ENCODE results near the gene STIM1. TPM values are rescaled to one million over a fixed set of nuclear protein-coding genes. Genes with fewer than 3 reads are reported as not detected.
"Not testable (repeated sequence)": the region's sequence is repeated elsewhere in the genome, so short reads cannot be mapped to it uniquely, and the experiment has no call there.

Gene STIM1
- total RNA-seq, 1 donor from 2014 or later: 77.6 TPM

- H3K27me3 Mint-ChIP-seq (ENCODE audit: low read depth); intact Hi-C loops (cut with micrococcal nuclease); H3K27ac Mint-ChIP-seq; DNase-seq (ENCODE audit: low spot score); H3K4me3 Mint-ChIP-seq (ENCODE audit: low read depth); H3K9me3 Mint-ChIP-seq: not testable (repeated sequence)
- Mint-ChIP-seq H3K4me1 (ENCODE audit: low read depth) (peaks cover 15% of the 10 kb centered on the region), H3K36me3 (ENCODE audit: low read depth) (peaks cover 68% of the 10 kb centered on the region)
These were observed 197.7 kb downstream of the STIM1 start for GRCh38 chr11:4053200-4053599.

- Mint-ChIP-seq H3K27ac (no peak overlapping the region), H3K9me3 (peaks cover 4% of the 10 kb centered on the region), H3K36me3 (ENCODE audit: low read depth) (peaks cover 78% of the 10 kb centered on the region), H3K4me3 (ENCODE audit: low read depth) (no peak overlapping the region), H3K27me3 (ENCODE audit: low read depth) (no peaks in the 10 kb centered on the region), H3K4me1 (ENCODE audit: low read depth) (peaks cover 13% of the 10 kb centered on the region)
- DNase-seq (ENCODE audit: low spot score): no peak
- intact Hi-C loops (cut with micrococcal nuclease): no loop called here
These were observed 199.2 kb downstream of the STIM1 start for GRCh38 chr11:4054643-4055042.

GRCh38 chr11:4059424-4059823, 204.0 kb downstream of the STIM1 start:
- no peak overlapping the region for H3K27ac Mint-ChIP-seq
- no peak overlapping the region for H3K4me3 Mint-ChIP-seq (ENCODE audit: low read depth)
- peaks cover 17% of the 10 kb centered on the region for H3K4me1 Mint-ChIP-seq (ENCODE audit: low read depth)
- intact Hi-C loops (cut with micrococcal nuclease): no loop called here
- peaks cover 73% of the 10 kb centered on the region for H3K36me3 Mint-ChIP-seq (ENCODE audit: low read depth)
- H3K27me3 Mint-ChIP-seq (ENCODE audit: low read depth): no peaks in the 10 kb centered on the region
- no peak for DNase-seq (ENCODE audit: low spot score)
- H3K9me3 Mint-ChIP-seq: no peaks in the 10 kb centered on the region

GRCh38 chr11:4060182-4060923, 204.9 kb downstream of the STIM1 start:
- H3K9me3 Mint-ChIP-seq: no peaks in the 10 kb centered on the region
- peaks cover 23% of the 10 kb centered on the region for H3K4me1 Mint-ChIP-seq (ENCODE audit: low read depth)
- peaks cover 65% of the 10 kb centered on the region for H3K36me3 Mint-ChIP-seq (ENCODE audit: low read depth)
- no peak overlapping the region for H3K27ac Mint-ChIP-seq
- intact Hi-C loops (cut with micrococcal nuclease): no loop called here
- DNase-seq (ENCODE audit: low spot score): no peak
- no peaks in the 10 kb centered on the region for H3K27me3 Mint-ChIP-seq (ENCODE audit: low read depth)
- H3K4me3 Mint-ChIP-seq (ENCODE audit: low read depth): no peak overlapping the region

GRCh38 chr11:4061700-4062099, 206.2 kb downstream of the STIM1 start:
- no peaks in the 10 kb centered on the region for H3K9me3 Mint-ChIP-seq
- H3K4me1 Mint-ChIP-seq (ENCODE audit: low read depth): peaks cover 27% of the 10 kb centered on the region
- peaks cover 55% of the 10 kb centered on the region for H3K36me3 Mint-ChIP-seq (ENCODE audit: low read depth)

GRCh38 chr11:4063348-4063747, 207.9 kb downstream of the STIM1 start:
- intact Hi-C loops (cut with micrococcal nuclease): no loop called here
- no peaks in the 10 kb centered on the region for H3K27me3 Mint-ChIP-seq (ENCODE audit: low read depth)
- no peak overlapping the region for H3K4me3 Mint-ChIP-seq (ENCODE audit: low read depth)
- H3K4me1 Mint-ChIP-seq (ENCODE audit: low read depth): peaks cover 30% of the 10 kb centered on the region
- no peak for DNase-seq (ENCODE audit: low spot score)
- H3K27ac Mint-ChIP-seq: no peak overlapping the region
- peaks cover 53% of the 10 kb centered on the region for H3K36me3 Mint-ChIP-seq (ENCODE audit: low read depth)
- no peaks in the 10 kb centered on the region for H3K9me3 Mint-ChIP-seq

More at GRCh38 chr11:4061700-4062099, 206.2 kb downstream of the STIM1 start:
- Mint-ChIP-seq H3K4me3 (ENCODE audit: low read depth) (no peak overlapping the region), H3K27ac (no peak overlapping the region), H3K27me3 (ENCODE audit: low read depth) (no peaks in the 10 kb centered on the region)
- DNase-seq (ENCODE audit: low spot score): no peak
- intact Hi-C loops (cut with micrococcal nuclease): no loop called here

- no peak for DNase-seq (ENCODE audit: low spot score)
- intact Hi-C loops (cut with micrococcal nuclease): no loop called here
- H3K36me3 Mint-ChIP-seq (ENCODE audit: low read depth): peaks cover 49% of the 10 kb centered on the region
- no peak overlapping the region for H3K27ac Mint-ChIP-seq
- no peak overlapping the region for H3K4me3 Mint-ChIP-seq (ENCODE audit: low read depth)
- no peaks in the 10 kb centered on the region for H3K9me3 Mint-ChIP-seq
- peaks cover 37% of the 10 kb centered on the region for H3K4me1 Mint-ChIP-seq (ENCODE audit: low read depth)
- no peaks in the 10 kb centered on the region for H3K27me3 Mint-ChIP-seq (ENCODE audit: low read depth)
These were observed 209.0 kb downstream of the STIM1 start for GRCh38 chr11:4064278-4064955.

- H3K4me1 Mint-ChIP-seq (ENCODE audit: low read depth): peaks cover 40% of the 10 kb centered on the region
- H3K4me3 Mint-ChIP-seq (ENCODE audit: low read depth): no peak overlapping the region
- no peaks in the 10 kb centered on the region for H3K9me3 Mint-ChIP-seq
- peaks cover 46% of the 10 kb centered on the region for H3K36me3 Mint-ChIP-seq (ENCODE audit: low read depth)
- no peak for DNase-seq (ENCODE audit: low spot score)
- no peak overlapping the region for H3K27ac Mint-ChIP-seq
- intact Hi-C loops (cut with micrococcal nuclease): loop anchor here (5.0 kb wide), 1 partner anchor 78 kb away; no protein-coding TSS in a partner anchor
- no peaks in the 10 kb centered on the region for H3K27me3 Mint-ChIP-seq (ENCODE audit: low read depth)
These were observed 209.6 kb downstream of the STIM1 start for GRCh38 chr11:4065086-4065485.

GRCh38 chr11:4065601-4066377, 210.3 kb downstream of the STIM1 start:
- peaks cover 44% of the 10 kb centered on the region for H3K36me3 Mint-ChIP-seq (ENCODE audit: low read depth)
- H3K4me3 Mint-ChIP-seq (ENCODE audit: low read depth): no peak overlapping the region
- H3K27me3 Mint-ChIP-seq (ENCODE audit: low read depth): no peaks in the 10 kb centered on the region
- DNase-seq (ENCODE audit: low spot score): no peak
- no peaks in the 10 kb centered on the region for H3K9me3 Mint-ChIP-seq
- H3K27ac Mint-ChIP-seq: no peak overlapping the region
- peaks cover 40% of the 10 kb centered on the region for H3K4me1 Mint-ChIP-seq (ENCODE audit: low read depth)
- intact Hi-C loops (cut with micrococcal nuclease): loop anchor here (5.0 kb wide), 1 partner anchor 78 kb away; no protein-coding TSS in a partner anchor

- H3K4me3 Mint-ChIP-seq (ENCODE audit: low read depth): no peak overlapping the region
These were observed 211.4 kb downstream of the STIM1 start for GRCh38 chr11:4066910-4067309.

GRCh38 chr11:4068962-4069361, 213.5 kb downstream of the STIM1 start:
- H3K36me3 Mint-ChIP-seq (ENCODE audit: low read depth): peaks cover 42% of the 10 kb centered on the region
- no peak overlapping the region for H3K27ac Mint-ChIP-seq
- no peak overlapping the region for H3K4me3 Mint-ChIP-seq (ENCODE audit: low read depth)
- no peaks in the 10 kb centered on the region for H3K27me3 Mint-ChIP-seq (ENCODE audit: low read depth)
- H3K4me1 Mint-ChIP-seq (ENCODE audit: low read depth): peaks cover 45% of the 10 kb centered on the region
- intact Hi-C loops (cut with micrococcal nuclease): loop anchor here (5.0 kb wide), 1 partner anchor 82 kb away; no protein-coding TSS in a partner anchor
- no peak for DNase-seq (ENCODE audit: low spot score)
- H3K9me3 Mint-ChIP-seq: no peaks in the 10 kb centered on the region

More at GRCh38 chr11:4066910-4067309, 211.4 kb downstream of the STIM1 start:
- Mint-ChIP-seq H3K36me3 (ENCODE audit: low read depth) (peaks cover 37% of the 10 kb centered on the region), H3K27ac (no peak overlapping the region), H3K9me3 (no peaks in the 10 kb centered on the region), H3K27me3 (ENCODE audit: low read depth) (no peaks in the 10 kb centered on the region), H3K4me1 (ENCODE audit: low read depth) (peaks cover 40% of the 10 kb centered on the region)
- DNase-seq (ENCODE audit: low spot score): no peak
- intact Hi-C loops (cut with micrococcal nuclease): loop anchor here (5.0 kb wide), 1 partner anchor 80 kb away; no protein-coding TSS in a partner anchor

- H3K9me3 Mint-ChIP-seq: no peaks in the 10 kb centered on the region
- no peak for DNase-seq (ENCODE audit: low spot score)
- peaks cover 32% of the 10 kb centered on the region for H3K4me1 Mint-ChIP-seq (ENCODE audit: low read depth)
- intact Hi-C loops (cut with micrococcal nuclease): loop anchor here (5.0 kb wide), 1 partner anchor 119 kb away; no protein-coding TSS in a partner anchor
- H3K27ac Mint-ChIP-seq: no peak overlapping the region
- peaks cover 48% of the 10 kb centered on the region for H3K36me3 Mint-ChIP-seq (ENCODE audit: low read depth)
- no peak overlapping the region for H3K4me3 Mint-ChIP-seq (ENCODE audit: low read depth)
- no peaks in the 10 kb centered on the region for H3K27me3 Mint-ChIP-seq (ENCODE audit: low read depth)
These were observed 215.9 kb downstream of the STIM1 start for GRCh38 chr11:4071325-4071724.

Measured in activated T-helper 2 cell treated with anti-CD3 and anti-CD28 coated beads, Interferon-gamma antibody, Interleukin-2, Interleukin-4, amounts not matched to agents 10 μg/mL and 5 μg/mL and 100 μg/mL, durations not matched to agents 14 hours and 24 hours and 36 hours (primary cell).